Fibroblast of mammary gland (primary cell): ENCODE results near the gene COBL.

Source experiments
- DNase-seq: peaks from one replicate; pipeline ENCODE4 v3.0.0-alpha.2; 2010; ENCODE audit warnings: low read depth
- H3K4me3 ChIP-seq: 2 replicates; pipeline ENCODE4 v1.5.1; 2011; ENCODE audit warnings: low read depth, mild to moderate bottlenecking, low read length, moderate library complexity; ENCODE audit not compliant: control insufficient read depth
- TF ChIP-seq, protein P1 (sequence below): conservative IDR thresholded peaks from 2 replicates; pipeline ENCODE4 v1.5.1; 2011; ENCODE audit warnings: low read depth, low read length, inconsistent platforms; ENCODE audit not compliant: control insufficient read depth, insufficient read depth

Gene COBL

DNA sequence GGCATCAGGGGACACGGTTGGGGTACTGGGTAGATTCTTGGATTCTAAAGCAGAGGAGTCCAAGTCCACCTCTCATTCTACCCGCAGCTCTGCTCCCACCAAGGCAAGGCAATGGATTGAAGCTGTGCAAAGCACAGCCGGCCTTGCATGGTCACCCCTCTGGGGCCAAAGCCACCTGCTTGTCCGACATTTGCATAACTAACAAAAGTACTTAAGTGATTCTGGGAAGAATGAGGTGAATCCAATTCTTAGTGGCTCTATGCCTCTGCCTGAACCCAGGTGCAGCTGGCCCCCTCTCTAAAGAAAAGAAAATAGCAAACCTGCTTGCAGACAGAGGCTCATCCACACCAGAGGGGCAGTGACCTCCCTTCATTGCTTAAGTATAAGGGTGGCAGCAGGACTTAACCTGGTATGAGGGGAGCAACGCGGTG is 10.7 kb upstream of the COBL start:
- TF ChIP-seq, protein P1, sequence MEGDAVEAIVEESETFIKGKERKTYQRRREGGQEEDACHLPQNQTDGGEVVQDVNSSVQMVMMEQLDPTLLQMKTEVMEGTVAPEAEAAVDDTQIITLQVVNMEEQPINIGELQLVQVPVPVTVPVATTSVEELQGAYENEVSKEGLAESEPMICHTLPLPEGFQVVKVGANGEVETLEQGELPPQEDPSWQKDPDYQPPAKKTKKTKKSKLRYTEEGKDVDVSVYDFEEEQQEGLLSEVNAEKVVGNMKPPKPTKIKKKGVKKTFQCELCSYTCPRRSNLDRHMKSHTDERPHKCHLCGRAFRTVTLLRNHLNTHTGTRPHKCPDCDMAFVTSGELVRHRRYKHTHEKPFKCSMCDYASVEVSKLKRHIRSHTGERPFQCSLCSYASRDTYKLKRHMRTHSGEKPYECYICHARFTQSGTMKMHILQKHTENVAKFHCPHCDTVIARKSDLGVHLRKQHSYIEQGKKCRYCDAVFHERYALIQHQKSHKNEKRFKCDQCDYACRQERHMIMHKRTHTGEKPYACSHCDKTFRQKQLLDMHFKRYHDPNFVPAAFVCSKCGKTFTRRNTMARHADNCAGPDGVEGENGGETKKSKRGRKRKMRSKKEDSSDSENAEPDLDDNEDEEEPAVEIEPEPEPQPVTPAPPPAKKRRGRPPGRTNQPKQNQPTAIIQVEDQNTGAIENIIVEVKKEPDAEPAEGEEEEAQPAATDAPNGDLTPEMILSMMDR: no peak
- DNase-seq: no peak
- H3K4me3 ChIP-seq: no peak overlapping the region

DNA sequence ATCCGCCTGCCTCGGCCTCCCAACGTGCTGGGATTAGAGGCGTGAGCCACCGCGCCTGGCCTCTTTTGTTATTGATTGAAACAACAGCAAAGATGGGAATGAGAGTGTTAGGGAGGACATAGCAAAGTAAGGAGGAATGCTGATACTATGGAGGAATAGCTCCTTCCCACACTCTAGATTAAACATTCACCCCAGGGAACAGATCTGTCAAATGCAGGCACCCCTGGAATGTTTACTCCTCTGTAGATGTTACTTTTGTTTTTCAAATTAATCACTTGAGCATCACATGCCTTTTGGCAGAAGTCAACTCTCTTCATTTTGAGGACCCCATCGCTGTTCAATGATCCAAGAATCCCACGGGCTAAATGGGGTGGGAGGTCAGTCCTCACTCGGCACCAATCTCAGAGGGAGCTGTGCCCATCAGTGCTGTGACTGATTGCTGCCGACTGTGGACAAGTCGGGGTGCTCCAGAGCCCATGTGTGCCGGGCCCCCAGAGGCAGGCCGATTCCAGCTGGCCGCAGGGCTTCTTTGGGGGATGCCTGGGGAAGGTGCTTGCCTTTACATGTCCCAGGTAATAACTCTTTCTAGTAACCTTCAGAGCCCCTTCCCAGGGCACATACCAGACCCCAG is 10.2 kb upstream of the COBL start:
- TF ChIP-seq, protein P1: no peak
- DNase-seq: no peak
- H3K4me3 ChIP-seq: no peak overlapping the region

DNA sequence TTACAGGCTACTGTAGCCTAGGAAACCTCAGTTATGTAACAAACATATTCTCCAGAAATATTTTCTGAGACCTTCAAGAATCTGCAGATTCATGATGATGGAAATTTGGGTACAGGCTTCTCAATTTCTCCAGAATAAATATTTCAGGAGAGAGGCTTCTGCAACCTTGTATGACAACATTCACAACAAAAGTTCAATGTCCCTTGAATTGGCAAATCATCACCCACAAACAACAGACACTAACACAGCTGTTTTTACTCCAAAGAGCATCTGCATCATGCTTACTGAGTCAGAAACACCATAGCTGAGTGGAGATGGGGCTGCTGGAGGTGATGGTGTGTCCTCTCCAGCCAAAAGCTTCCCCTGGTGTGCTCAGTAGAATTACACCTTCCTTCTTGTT is 9.3 kb upstream of the COBL start:
- TF ChIP-seq, protein P1: no peak
- peak; percentile 40 for DNase-seq
- no peak overlapping the region for H3K4me3 ChIP-seq

GRCh38 chr7:51325261-51325676 is 8.7 kb upstream of the COBL start:
- DNase-seq: no peak
- TF ChIP-seq, protein P1: no peak

GRCh38 chr7:51324206-51324898 is 7.7 kb upstream of the COBL start:
- H3K4me3 ChIP-seq: no peak overlapping the region
- TF ChIP-seq, protein P1: no peak
- DNase-seq: peak; percentile 82

More at GRCh38 chr7:51325261-51325676, 8.7 kb upstream of the COBL start:
- no peak overlapping the region for H3K4me3 ChIP-seq

DNA sequence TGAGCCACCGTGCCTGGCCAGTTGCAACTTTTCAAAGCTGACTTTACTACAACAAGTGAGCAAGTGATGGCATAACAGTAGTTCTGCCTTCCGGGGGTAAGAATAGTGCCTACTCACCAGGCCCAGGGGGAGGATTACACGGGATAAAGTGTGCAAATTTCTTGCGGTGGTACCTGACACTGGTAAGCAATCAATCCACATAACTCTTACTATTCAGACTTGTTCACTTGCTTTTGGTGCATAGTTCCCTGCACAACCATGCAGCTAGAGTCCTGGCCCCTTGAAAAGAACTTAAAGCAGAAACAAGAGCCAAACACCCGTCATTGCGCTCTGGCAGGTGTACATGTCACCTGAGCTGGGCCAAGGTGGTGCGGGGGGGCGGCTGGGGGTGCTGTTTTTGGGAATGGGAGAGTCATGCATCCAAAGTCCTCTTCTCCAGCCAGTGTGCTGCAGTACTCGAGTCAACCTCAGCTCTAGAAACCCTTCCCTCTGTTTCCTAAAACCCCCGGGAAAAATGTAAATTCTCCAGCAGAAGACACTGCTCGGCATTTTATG is 5.4 kb upstream of the COBL start:
- H3K4me3 ChIP-seq: no peak overlapping the region
- no peak for DNase-seq
- TF ChIP-seq, protein P1: no peak
